ENCODE data around the gene THAP11.
"Not testable (repeated sequence)": the region's sequence is repeated elsewhere in the genome, so short reads cannot be mapped to it uniquely, and the experiment has no call there.

THAP11 gene

DNA sequence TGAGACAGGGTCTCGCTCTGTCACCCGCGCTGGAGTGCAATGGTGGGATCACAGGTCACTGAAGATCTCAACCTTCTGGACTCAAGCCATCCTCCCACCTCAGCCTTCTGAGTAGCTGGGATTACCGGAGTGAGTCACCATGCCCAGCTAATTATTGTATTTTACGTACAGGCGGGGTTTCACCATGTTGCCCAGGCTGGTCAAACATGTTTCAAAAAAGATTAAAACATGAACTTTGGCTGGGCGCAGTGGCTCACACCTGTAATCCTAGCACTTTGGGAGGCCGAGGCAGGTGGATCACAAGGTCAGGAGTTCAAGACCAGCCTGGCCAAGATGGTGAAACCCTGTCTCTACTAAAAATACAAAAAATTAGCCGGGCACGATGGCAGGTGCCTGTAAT, 4.9 kb upstream of the THAP11 start:
- H3K4me3 ChIP-seq (ENCODE audit: low read depth, low read length); H3K27me3 ChIP-seq (ENCODE audit: control insufficient read depth, insufficient read depth, low read length); H3K9ac ChIP-seq (ENCODE audit: low read depth, low read length); H3K27ac ChIP-seq (ENCODE audit: low read depth, low read length); H3K36me3 ChIP-seq (ENCODE audit: control insufficient read depth, insufficient read depth, low read length); H3K4me1 ChIP-seq (ENCODE audit: control insufficient read depth, insufficient read depth, low read length); H3K9me3 ChIP-seq (ENCODE audit: control insufficient read depth, insufficient read depth, low read length): not testable (repeated sequence)

DNA sequence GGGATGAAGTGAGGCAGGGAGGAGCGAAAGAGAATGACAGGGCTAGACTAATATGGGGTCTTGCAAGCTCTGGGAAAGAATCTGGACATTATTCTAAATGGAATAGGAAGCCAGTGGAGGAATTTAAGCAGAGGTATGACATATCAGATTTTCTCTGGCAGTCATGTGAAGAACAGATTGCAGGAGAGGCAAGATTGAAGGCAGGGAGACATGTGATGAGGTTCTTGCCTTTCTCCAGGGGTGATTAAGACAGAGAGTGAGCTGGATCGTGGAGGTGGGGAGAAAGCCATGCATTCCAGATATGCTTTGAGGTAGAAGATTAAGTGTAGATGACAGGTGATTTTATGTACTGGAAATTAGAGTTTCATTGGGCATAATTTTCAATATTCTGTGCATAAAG, 4.3 kb upstream of the THAP11 start:
- Histone ChIP-seq H3K4me3 (ENCODE audit: low read depth, low read length) (no peak overlapping the region), H3K4me1 (ENCODE audit: control insufficient read depth, insufficient read depth, low read length) (peaks cover 8% of the 10 kb centered on the region), H3K9me3 (ENCODE audit: control insufficient read depth, insufficient read depth, low read length) (no peaks in the 10 kb centered on the region), H3K27me3 (ENCODE audit: control insufficient read depth, insufficient read depth, low read length) (no peaks in the 10 kb centered on the region), H3K27ac (ENCODE audit: low read depth, low read length) (no peak overlapping the region), H3K36me3 (ENCODE audit: control insufficient read depth, insufficient read depth, low read length) (no peaks in the 10 kb centered on the region), H3K9ac (ENCODE audit: low read depth, low read length) (no peak overlapping the region)

DNA sequence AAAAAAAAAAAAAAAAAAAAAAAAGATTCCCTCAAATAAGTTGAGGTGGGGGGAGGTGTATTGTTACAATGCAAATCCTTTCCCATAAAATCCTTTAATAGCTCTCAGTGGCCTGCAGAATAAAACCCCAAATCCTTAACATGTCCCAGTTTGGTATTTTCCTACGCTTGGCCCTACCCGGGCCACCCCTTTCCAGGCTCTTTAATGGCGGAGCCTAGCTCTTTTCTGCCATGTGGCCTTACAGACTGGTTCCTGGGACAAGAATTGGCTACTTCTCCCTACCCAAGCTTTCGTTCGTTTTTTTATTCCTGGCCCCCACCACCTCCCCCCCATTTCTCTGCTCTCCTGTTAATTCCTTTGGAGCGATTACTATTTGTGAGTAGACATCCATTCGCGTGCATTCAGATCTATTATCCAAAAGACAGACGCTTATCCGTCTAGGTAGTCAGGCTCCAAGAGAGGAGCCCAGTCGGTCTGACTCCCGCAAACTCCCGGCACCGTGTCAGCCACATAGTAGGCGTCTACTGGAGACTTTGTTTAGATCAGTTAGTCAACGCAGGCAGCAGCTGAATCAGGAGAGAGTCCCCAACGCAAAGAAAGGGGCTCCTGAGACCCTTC, 813 bp upstream of the THAP11 start:
- H3K27me3 ChIP-seq (ENCODE audit: control insufficient read depth, insufficient read depth, low read length), result no peaks in the 10 kb centered on the region
- H3K4me3 ChIP-seq (ENCODE audit: low read depth, low read length), result peak overlapping the region; percentile 84; the same call in 1 of the 2 replicates
- peak overlapping the region; percentile 68 for H3K9ac ChIP-seq (ENCODE audit: low read depth, low read length)
- H3K27ac ChIP-seq (ENCODE audit: low read depth, low read length), result peak overlapping the region; percentile 96
- peaks cover 8% of the 10 kb centered on the region; the same call in 1 of the 2 replicates for H3K36me3 ChIP-seq (ENCODE audit: control insufficient read depth, insufficient read depth, low read length)
- H3K9me3 ChIP-seq (ENCODE audit: control insufficient read depth, insufficient read depth, low read length), result no peaks in the 10 kb centered on the region
- peaks cover 29% of the 10 kb centered on the region for H3K4me1 ChIP-seq (ENCODE audit: control insufficient read depth, insufficient read depth, low read length)

DNA sequence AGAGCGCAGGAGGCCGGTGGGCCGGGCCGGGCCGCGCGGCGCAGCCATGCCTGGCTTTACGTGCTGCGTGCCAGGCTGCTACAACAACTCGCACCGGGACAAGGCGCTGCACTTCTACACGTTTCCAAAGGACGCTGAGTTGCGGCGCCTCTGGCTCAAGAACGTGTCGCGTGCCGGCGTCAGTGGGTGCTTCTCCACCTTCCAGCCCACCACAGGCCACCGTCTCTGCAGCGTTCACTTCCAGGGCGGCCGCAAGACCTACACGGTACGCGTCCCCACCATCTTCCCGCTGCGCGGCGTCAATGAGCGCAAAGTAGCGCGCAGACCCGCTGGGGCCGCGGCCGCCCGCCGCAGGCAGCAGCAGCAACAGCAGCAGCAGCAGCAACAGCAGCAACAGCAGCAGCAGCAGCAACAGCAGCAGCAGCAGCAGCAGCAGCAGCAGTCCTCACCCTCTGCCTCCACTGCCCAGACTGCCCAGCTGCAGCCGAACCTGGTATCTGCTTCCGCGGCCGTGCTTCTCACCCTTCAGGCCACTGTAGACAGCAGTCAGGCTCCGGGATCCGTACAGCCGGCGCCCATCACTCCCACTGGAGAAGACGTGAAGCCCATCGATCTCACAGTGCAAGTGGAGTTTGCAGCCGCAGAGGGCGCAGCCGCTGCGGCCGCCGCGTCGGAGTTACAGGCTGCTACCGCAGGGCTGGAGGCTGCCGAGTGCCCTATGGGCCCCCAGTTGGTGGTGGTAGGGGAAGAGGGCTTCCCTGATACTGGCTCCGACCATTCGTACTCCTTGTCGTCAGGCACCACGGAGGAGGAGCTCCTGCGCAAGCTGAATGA, 606 bp downstream of the THAP11 start:
- H3K36me3 ChIP-seq (ENCODE audit: control insufficient read depth, insufficient read depth, low read length), result peaks cover 8% of the 10 kb centered on the region; the same call in 1 of the 2 replicates

DNA sequence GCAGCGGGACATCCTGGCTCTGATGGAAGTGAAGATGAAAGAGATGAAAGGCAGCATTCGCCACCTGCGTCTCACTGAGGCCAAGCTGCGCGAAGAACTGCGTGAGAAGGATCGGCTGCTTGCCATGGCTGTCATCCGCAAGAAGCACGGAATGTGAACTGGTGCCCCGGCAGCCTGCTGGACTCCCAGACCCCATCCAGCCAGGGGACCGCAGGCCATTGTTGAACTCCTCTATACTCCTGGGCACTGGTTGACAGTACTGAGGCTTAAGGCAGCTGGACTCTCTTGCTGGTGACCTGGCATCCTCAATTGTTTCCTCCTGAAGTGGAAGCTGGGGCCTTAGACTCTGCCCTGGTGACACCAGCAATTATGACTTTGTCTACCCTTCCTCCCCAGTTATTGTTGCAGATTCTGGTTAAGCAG, 1.2 kb downstream of the THAP11 start:
- Histone ChIP-seq H3K36me3 (ENCODE audit: control insufficient read depth, insufficient read depth, low read length) (peaks cover 8% of the 10 kb centered on the region; the same call in 1 of the 2 replicates), H3K27me3 (ENCODE audit: control insufficient read depth, insufficient read depth, low read length) (no peaks in the 10 kb centered on the region), H3K9me3 (ENCODE audit: control insufficient read depth, insufficient read depth, low read length) (no peaks in the 10 kb centered on the region), H3K4me1 (ENCODE audit: control insufficient read depth, insufficient read depth, low read length) (peaks cover 34% of the 10 kb centered on the region), H3K4me3 (ENCODE audit: low read depth, low read length) (peak overlapping the region; percentile 84), H3K27ac (ENCODE audit: low read depth, low read length) (no peak overlapping the region), H3K9ac (ENCODE audit: low read depth, low read length) (no peak overlapping the region)

More for the DNA sequence above, 606 bp downstream of the THAP11 start:
- Histone ChIP-seq H3K9ac (ENCODE audit: low read depth, low read length) (peak overlapping the region; percentile 66), H3K9me3 (ENCODE audit: control insufficient read depth, insufficient read depth, low read length) (no peaks in the 10 kb centered on the region), H3K4me3 (ENCODE audit: low read depth, low read length) (peak overlapping the region; percentile 84), H3K27me3 (ENCODE audit: control insufficient read depth, insufficient read depth, low read length) (no peaks in the 10 kb centered on the region), H3K4me1 (ENCODE audit: control insufficient read depth, insufficient read depth, low read length) (peaks cover 29% of the 10 kb centered on the region), H3K27ac (ENCODE audit: low read depth, low read length) (peak overlapping the region; percentile 96)

DNA sequence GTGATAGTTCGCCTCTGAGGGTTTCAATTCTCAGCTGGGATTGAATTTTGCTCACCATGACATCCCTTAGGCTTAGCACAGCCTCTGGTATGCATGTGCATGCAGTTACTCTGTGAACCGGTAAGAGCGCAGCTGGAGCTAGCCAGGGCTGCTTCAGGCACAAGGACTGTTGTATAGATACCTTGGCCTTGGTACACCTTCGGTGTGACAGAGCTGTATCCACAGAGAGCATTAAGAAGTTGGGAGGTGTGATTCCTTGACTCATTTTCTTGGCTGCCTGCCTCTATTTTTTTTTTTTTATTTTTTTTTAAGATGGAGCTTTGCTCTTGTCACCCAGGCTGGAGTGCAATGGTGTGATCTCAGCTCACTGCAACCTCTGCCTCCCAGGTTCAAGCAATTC, 2.4 kb downstream of the THAP11 start:
- no peak overlapping the region for H3K27ac ChIP-seq (ENCODE audit: low read depth, low read length)
- H3K9ac ChIP-seq (ENCODE audit: low read depth, low read length), result no peak overlapping the region
- H3K36me3 ChIP-seq (ENCODE audit: control insufficient read depth, insufficient read depth, low read length), result peaks cover 12% of the 10 kb centered on the region; the same call in 1 of the 2 replicates
- no peaks in the 10 kb centered on the region for H3K9me3 ChIP-seq (ENCODE audit: control insufficient read depth, insufficient read depth, low read length)
- peaks cover 34% of the 10 kb centered on the region for H3K4me1 ChIP-seq (ENCODE audit: control insufficient read depth, insufficient read depth, low read length)
- no peaks in the 10 kb centered on the region for H3K27me3 ChIP-seq (ENCODE audit: control insufficient read depth, insufficient read depth, low read length)
- peak overlapping the region; percentile 84 for H3K4me3 ChIP-seq (ENCODE audit: low read depth, low read length)

DNA sequence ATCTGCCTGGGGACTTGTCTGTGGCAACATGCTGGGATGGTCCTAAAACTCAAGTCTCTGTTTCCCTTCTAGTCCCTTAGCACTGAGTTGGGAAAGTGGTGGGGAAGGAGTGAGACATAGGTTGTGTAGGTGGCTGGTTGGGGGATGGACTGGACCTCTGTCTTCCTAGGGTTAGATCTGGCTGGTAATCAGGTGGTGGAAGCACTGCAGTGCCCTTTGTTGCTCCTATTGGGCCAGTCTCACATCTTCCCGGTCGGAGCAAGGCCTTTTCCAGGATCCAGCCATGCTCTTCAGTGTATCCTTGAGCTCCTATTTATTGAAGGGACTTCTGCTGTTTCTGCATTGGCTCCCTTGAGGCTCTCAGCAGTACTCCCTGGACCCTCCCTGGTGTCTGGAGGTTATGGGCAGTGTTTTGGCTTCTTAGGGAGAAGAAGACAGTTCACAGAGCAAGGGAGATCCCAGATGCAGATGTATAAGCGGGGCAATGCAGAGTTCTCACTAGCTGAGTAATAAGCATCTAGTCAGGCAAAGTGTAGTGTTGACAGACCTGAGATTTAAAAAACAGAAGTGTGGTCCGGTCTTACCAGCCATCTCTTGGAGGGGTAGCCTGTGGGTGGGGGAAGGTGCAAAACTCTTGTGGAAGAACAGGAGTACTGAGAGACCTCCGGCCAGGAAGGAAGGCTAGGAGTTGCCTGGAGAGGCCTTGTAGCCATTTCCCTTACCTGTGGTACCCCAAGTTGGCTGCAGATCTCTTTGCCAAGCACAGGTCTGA, 3.4 kb downstream of the THAP11 start:
- Histone ChIP-seq H3K36me3 (ENCODE audit: control insufficient read depth, insufficient read depth, low read length) (peaks cover 12% of the 10 kb centered on the region; the same call in 1 of the 2 replicates), H3K4me3 (ENCODE audit: low read depth, low read length) (peak overlapping the region; percentile 95), H3K27ac (ENCODE audit: low read depth, low read length) (peak overlapping the region; percentile 97), H3K27me3 (ENCODE audit: control insufficient read depth, insufficient read depth, low read length) (no peaks in the 10 kb centered on the region), H3K9me3 (ENCODE audit: control insufficient read depth, insufficient read depth, low read length) (no peaks in the 10 kb centered on the region), H3K4me1 (ENCODE audit: control insufficient read depth, insufficient read depth, low read length) (peaks cover 34% of the 10 kb centered on the region), H3K9ac (ENCODE audit: low read depth, low read length) (no peak overlapping the region)

DNA sequence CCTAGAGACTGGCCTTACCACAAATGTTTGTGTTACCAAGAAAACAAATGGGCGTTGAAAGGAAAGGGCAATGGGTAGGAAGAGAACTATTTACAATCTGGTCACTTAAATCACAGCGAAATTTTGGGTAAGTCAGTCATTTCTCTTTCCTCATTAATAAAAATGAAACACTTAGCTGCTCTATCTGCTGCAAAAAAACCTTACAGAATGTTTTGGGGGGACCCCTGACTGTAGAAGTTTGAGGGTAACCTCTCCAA, 3.9 kb downstream of the THAP11 start:
- H3K36me3 ChIP-seq (ENCODE audit: control insufficient read depth, insufficient read depth, low read length), result peaks cover 12% of the 10 kb centered on the region; the same call in 1 of the 2 replicates
- no peaks in the 10 kb centered on the region for H3K27me3 ChIP-seq (ENCODE audit: control insufficient read depth, insufficient read depth, low read length)
- no peaks in the 10 kb centered on the region for H3K9me3 ChIP-seq (ENCODE audit: control insufficient read depth, insufficient read depth, low read length)
- peak overlapping the region; percentile 97 for H3K27ac ChIP-seq (ENCODE audit: low read depth, low read length)
- H3K4me3 ChIP-seq (ENCODE audit: low read depth, low read length), result peak overlapping the region; percentile 95
- peak overlapping the region; percentile 50 for H3K9ac ChIP-seq (ENCODE audit: low read depth, low read length)
- H3K4me1 ChIP-seq (ENCODE audit: control insufficient read depth, insufficient read depth, low read length), result peaks cover 34% of the 10 kb centered on the region

DNA sequence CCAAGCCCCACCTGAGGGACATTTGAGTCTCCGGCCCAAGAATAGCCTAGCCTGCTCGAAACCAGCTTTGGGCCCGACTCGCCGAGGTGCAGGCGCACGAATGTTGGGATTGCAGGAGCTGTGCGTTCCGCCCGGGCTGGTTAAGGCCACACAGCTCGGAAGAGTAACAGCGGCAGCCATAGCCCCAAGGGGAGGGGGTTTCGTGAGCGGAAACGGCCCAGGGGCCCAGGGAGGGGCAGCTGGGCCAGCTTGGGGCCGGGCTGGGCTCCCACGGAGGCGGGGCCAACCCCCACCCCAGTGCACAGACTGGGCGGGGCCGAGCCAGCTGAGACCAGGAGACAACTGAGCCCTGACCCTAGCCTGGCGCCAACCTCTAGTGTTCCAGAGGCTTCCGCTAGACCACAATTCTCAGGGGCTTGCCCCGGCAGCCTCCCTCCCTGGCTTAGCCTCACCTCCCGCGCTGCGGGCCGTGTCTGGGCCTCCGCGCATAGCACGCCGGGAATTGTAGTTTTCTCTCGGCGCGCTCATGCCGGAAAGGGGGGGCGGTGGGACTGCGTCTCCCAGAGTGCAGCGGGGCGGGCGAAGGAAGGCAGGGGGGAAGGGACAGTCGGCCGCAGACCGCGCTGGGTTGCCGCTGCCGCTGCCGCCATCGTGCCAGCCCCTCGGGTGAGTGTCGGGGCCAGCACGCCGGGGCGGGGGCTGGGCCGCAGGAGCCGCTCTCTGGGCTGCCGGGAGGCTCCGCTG, 4.4 kb downstream of the THAP11 start, which contains the start of gene NUTF2:
Gene NUTF2, plus strand, starts transcription at position 614 of the 744 bp plus-strand sequence. CDS start 18,198 bp downstream, outside the sequence.
- Histone ChIP-seq H3K27me3 (ENCODE audit: control insufficient read depth, insufficient read depth, low read length) (no peaks in the 10 kb centered on the region), H3K9me3 (ENCODE audit: control insufficient read depth, insufficient read depth, low read length) (no peaks in the 10 kb centered on the region), H3K4me1 (ENCODE audit: control insufficient read depth, insufficient read depth, low read length) (peaks cover 30% of the 10 kb centered on the region), H3K9ac (ENCODE audit: low read depth, low read length) (peak within 1 kb of the TSS; percentile 90), H3K27ac (ENCODE audit: low read depth, low read length) (peak within 1 kb of the TSS; percentile 97), H3K36me3 (ENCODE audit: control insufficient read depth, insufficient read depth, low read length) (peaks cover 12% of the 10 kb centered on the region; the same call in 1 of the 2 replicates), H3K4me3 (ENCODE audit: low read depth, low read length) (peak within 1 kb of the TSS; percentile 95)

DNA sequence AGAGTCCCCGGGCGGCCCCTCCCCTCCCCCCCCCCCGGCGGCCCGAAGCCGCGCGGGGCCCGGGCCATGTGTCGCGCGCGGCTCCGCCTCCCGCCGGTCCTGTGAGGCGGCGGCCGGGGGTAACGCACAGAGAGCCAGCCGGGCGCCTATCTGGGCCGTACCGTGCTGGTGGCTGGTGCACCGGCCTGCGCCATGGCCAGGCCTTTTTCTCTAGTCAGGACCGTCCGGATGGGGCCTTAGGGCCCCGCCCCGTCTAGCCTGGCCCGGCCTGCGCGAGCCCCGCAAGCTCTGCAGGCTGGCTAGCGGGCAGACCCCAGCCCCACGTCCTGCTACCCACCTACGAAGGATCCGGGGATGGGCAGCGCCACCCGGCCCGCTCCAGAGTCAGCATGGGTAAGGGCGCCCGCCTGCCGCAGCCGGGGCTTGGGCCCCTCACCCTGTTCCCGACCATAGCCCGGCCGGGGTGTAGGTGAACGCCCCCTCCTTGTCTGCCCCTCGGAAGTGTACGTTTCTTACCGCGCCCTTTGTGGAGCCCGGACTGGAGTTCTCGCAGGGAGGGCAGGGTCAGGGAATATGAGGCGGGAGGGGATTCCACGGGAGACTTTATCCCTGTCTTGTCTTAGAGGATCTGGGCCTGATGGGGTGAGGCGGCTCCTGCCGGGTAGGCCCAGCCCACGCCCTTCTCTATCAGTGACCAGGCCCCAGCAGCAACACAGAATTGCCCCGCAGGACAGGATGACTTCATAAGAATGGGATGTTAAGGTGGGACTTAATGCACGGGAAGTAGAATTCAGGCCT, 5.1 kb downstream of the THAP11 start, which contains the start of gene CENPT:
Gene CENPT, minus strand, starts transcription at position 630 of the 798 bp plus-strand sequence. CDS start 13,834 bp downstream, outside the sequence.
- H3K36me3 ChIP-seq (ENCODE audit: control insufficient read depth, insufficient read depth, low read length), result peaks cover 12% of the 10 kb centered on the region; the same call in 1 of the 2 replicates
- no peaks in the 10 kb centered on the region for H3K27me3 ChIP-seq (ENCODE audit: control insufficient read depth, insufficient read depth, low read length)
- H3K4me3 ChIP-seq (ENCODE audit: low read depth, low read length), result peak within 1 kb of the TSS; percentile 95
- peak within 1 kb of the TSS; percentile 97 for H3K27ac ChIP-seq (ENCODE audit: low read depth, low read length)
- H3K9me3 ChIP-seq (ENCODE audit: control insufficient read depth, insufficient read depth, low read length), result no peaks in the 10 kb centered on the region
- H3K4me1 ChIP-seq (ENCODE audit: control insufficient read depth, insufficient read depth, low read length), result peaks cover 28% of the 10 kb centered on the region
- peak within 1 kb of the TSS; percentile 90 for H3K9ac ChIP-seq (ENCODE audit: low read depth, low read length)

Measured in HUES48 (cell line).